GM12864 (cell line): ENCODE data around the gene TOX2.

Source experiments
- DNase-seq: peaks from one replicate; pipeline ENCODE4 v3.0.0-alpha.2; 2011; ENCODE audit warnings: low read depth
- H3K4me3 ChIP-seq: 2 replicates; pipeline ENCODE4 v1.5.1; 2011; ENCODE audit warnings: mild to moderate bottlenecking, low read depth, low read length, control low read depth
- CTCF ChIP-seq: IDR thresholded peaks from 2 replicates; pipeline ENCODE4 v1.5.1; 2011; ENCODE audit warnings: low read depth, mild to moderate bottlenecking, moderate library complexity, low read length, control low read depth, inconsistent platforms; ENCODE audit errors: missing control alignments

TOX2 gene

DNA sequence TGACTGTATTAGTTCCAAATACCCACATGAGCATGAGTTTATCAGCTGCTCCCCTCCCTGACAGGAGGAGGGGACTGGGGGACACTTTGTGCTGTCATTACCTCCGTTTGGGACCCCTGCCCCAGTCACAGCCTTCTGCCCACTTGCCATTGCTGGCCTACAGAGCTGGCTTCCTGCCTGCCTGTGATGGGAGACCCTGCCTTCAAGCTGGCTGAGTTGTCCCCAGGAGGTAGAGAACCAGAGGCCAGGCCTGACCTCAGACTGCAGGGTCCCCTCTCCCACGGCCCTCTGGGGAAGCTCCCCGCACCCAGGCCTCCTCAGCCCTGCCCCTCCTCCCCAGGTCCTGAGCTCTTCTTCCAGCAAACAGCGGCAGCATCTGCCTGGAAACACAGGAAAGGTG lies 166.8 kb downstream of the TOX2 start:
- no peak for TF ChIP-seq CTCF
- no peak for DNase-seq
- H3K4me3 ChIP-seq, result no peak overlapping the region

GRCh38 chr20:44081888-44082287 lies 167.2 kb downstream of the TOX2 start:
- H3K4me3 ChIP-seq, result no peak overlapping the region
- DNase-seq, result no peak
- TF ChIP-seq CTCF, result no peak

- no peak for DNase-seq
- H3K4me3 ChIP-seq, result no peak overlapping the region
- TF ChIP-seq CTCF, result no peak
Measured at GRCh38 chr20:44083220-44083933, 168.7 kb downstream of the TOX2 start.

DNA sequence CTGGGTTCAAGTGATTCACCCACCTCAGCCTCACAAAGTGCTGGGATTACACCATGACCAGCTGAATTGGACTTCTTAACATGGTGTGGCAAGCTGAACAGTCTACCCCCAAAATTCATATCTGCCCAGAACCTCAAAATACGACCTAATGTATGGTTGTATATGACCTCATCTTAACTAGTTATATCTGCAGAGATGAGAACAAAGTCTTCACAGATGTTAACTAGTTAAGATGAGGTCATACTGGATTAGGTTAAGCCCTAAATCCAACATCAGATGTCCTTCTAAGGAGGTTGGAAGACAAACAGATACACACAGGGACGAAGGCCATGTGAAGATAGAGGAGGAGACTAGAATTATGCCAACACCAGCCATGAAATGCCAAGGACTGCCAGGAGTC lies 169.8 kb downstream of the TOX2 start:
- DNase-seq, result no peak
- TF ChIP-seq CTCF, result no peak
- H3K4me3 ChIP-seq, result no peak overlapping the region

DNA sequence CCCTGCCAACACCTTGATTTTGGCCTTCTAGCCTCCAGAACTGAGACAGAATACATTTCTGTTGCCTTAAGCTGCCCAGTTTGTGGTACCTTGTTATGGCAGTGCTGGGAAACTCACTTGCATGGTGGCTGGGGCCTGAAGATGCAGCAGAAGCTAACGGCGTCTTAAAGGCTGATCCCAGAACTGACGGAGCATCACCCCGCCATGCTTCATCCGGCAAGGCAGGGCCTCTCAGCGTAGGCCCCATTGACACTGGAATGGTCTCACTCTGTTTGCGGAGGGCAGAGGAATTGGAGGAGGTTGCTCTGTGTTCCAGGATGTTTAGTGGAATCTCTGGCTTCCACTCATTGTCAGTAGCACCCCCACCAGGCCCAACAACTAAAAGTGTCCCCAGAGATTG lies 170.2 kb downstream of the TOX2 start:
- no peak for DNase-seq
- no peak overlapping the region for H3K4me3 ChIP-seq
- no peak for TF ChIP-seq CTCF

GRCh38 chr20:44085616-44086434 lies 171.2 kb downstream of the TOX2 start:
- TF ChIP-seq CTCF, result no peak
- no peak for DNase-seq
- H3K4me3 ChIP-seq, result no peak overlapping the region
